Mesenchymal stem cell (in vitro differentiated cells and primary cell): ENCODE measurements around the gene STX5.
"Not testable (repeated sequence)": the region's sequence is repeated elsewhere in the genome, so short reads cannot be mapped to it uniquely, and the experiment has no call there.

Source experiments
- DNase-seq: peaks from one replicate; pipeline ENCODE4 v3.0.0-alpha.2; 2013
- H2AFZ ChIP-seq: one replicate; pipeline ENCODE4 v1.6.1; 2013; ENCODE audit warnings: low read depth, mild to moderate bottlenecking, control low read depth, inconsistent platforms, low read length, moderate library complexity
- H2AK5ac ChIP-seq: 2 replicates; pipeline ENCODE4 v1.6.1; 2013; ENCODE audit warnings: low read length, moderate library complexity, mild to moderate bottlenecking, inconsistent platforms; ENCODE audit not compliant: severe bottlenecking
- H2BK120ac ChIP-seq: one replicate; pipeline ENCODE4 v1.6.1; 2013; ENCODE audit warnings: low read depth, mild to moderate bottlenecking, inconsistent platforms, low read length, moderate library complexity
- H2BK12ac ChIP-seq, 2 experiments: one replicate each; pipeline ENCODE4 v1.6.1; 2013; ENCODE audit warnings: inconsistent platforms in 2 of 2, low read length in 2 of 2, mild to moderate bottlenecking in 2 of 2, moderate library complexity in 2 of 2, control low read depth in 1 of 2
- H2BK15ac ChIP-seq: one replicate; pipeline ENCODE4 v1.6.1; 2013; ENCODE audit warnings: mild to moderate bottlenecking, low read depth, inconsistent platforms; ENCODE audit not compliant: poor library complexity, severe bottlenecking
- H2BK5ac ChIP-seq: 2 replicates; pipeline ENCODE4 v1.6.1; 2013; ENCODE audit warnings: low read depth, mild to moderate bottlenecking, low read length, control low read depth, inconsistent platforms; ENCODE audit not compliant: poor library complexity, severe bottlenecking
- H3K14ac ChIP-seq, 2 experiments: one replicate each; pipeline ENCODE4 v1.6.1; 2013; ENCODE audit warnings: inconsistent platforms in 2 of 2, low read length in 2 of 2, control low read depth in 1 of 2, mild to moderate bottlenecking in 1 of 2, moderate library complexity in 1 of 2
- H3K18ac ChIP-seq, 2 experiments: one replicate each; pipeline ENCODE4 v1.6.1; 2013; ENCODE audit warnings: inconsistent platforms in 2 of 2, low read length in 2 of 2, control low read depth in 1 of 2, low read depth in 1 of 2, mild to moderate bottlenecking in 1 of 2
- H3K23ac ChIP-seq, 2 experiments: one replicate each; pipeline ENCODE4 v1.6.1; 2013; ENCODE audit warnings: inconsistent platforms in 2 of 2, low read length in 2 of 2, mild to moderate bottlenecking in 2 of 2, moderate library complexity in 2 of 2, control low read depth in 1 of 2
- H3K27ac ChIP-seq: 2 replicates; pipeline ENCODE4 v1.5.1; 2013; ENCODE audit warnings: mild to moderate bottlenecking, moderate library complexity, low read length, control low read depth, inconsistent platforms; ENCODE audit not compliant: poor library complexity, severe bottlenecking
- H3K27me3 ChIP-seq, 2 experiments: 2 replicates each; pipeline versions ENCODE4 v1.6.1 to v1.7.0; 2013; ENCODE audit warnings: low read length in 2 of 2, mild to moderate bottlenecking in 2 of 2, moderate library complexity in 2 of 2, control low read depth in 1 of 2, inconsistent platforms in 1 of 2; ENCODE audit not compliant: control insufficient read depth in 1 of 2, insufficient read depth in 1 of 2
- H3K36me3 ChIP-seq, 2 experiments: 2 replicates each; pipeline versions ENCODE4 v1.6.1 to v1.7.0; 2013; ENCODE audit warnings: low read length in 2 of 2, control low read depth in 1 of 2, inconsistent platforms in 1 of 2, low read depth in 1 of 2, mild to moderate bottlenecking in 1 of 2; ENCODE audit not compliant: insufficient read depth in 2 of 2, control insufficient read depth in 1 of 2
- H3K4ac ChIP-seq, 2 experiments: one replicate each; pipeline ENCODE4 v1.6.1; 2013; ENCODE audit warnings: inconsistent platforms in 2 of 2, low read length in 2 of 2, mild to moderate bottlenecking in 2 of 2, moderate library complexity in 2 of 2, control low read depth in 1 of 2, low read depth in 1 of 2
- H3K4me1 ChIP-seq: 2 replicates; pipeline ENCODE4 v1.6.1; 2013; ENCODE audit warnings: low read depth, low read length, control low read depth; ENCODE audit not compliant: control insufficient read depth, insufficient read depth
- H3K4me2 ChIP-seq: 2 replicates; pipeline ENCODE4 v1.6.1; 2013; ENCODE audit warnings: low read length, mild to moderate bottlenecking, inconsistent platforms; ENCODE audit not compliant: poor library complexity, severe bottlenecking
- H3K4me3 ChIP-seq, 2 experiments: 2 replicates each; pipeline versions ENCODE4 v1.5.1 to v1.7.0; 2013; ENCODE audit warnings: low read length in 2 of 2, mild to moderate bottlenecking in 2 of 2, control low read depth in 1 of 2, low read depth in 1 of 2; ENCODE audit not compliant: insufficient read depth in 1 of 2
- H3K79me1 ChIP-seq: replicated peaks from 2 replicates; pipeline ENCODE4 v1.6.1; 2013; ENCODE audit warnings: mild to moderate bottlenecking, control low read depth, low read length, inconsistent platforms; ENCODE audit not compliant: poor library complexity, severe bottlenecking
- H3K9ac ChIP-seq: 2 replicates; pipeline ENCODE4 v1.7.0; 2013; ENCODE audit warnings: mild to moderate bottlenecking, low read length, moderate library complexity
- H3K9me3 ChIP-seq: 2 replicates; pipeline ENCODE4 v1.7.0; 2013; ENCODE audit warnings: mild to moderate bottlenecking, low read length; ENCODE audit not compliant: control insufficient read depth
- H4K8ac ChIP-seq: one replicate; pipeline ENCODE4 v1.6.1; 2013; ENCODE audit warnings: inconsistent platforms, mild to moderate bottlenecking, low read length, moderate library complexity
- H4K91ac ChIP-seq: one replicate; pipeline ENCODE4 v1.6.1; 2013; ENCODE audit warnings: mild to moderate bottlenecking, low read length, inconsistent platforms
- WGBS: methylation state at CpG from one replicate; pipeline ENCODE4 v1.1.7; 2013; ENCODE audit warnings: mixed read lengths; 5-methylcytosine and 5-hydroxymethylcytosine counted together

STX5 gene

GRCh38 chr11:62843466-62843865 lies 11.6 kb upstream of the STX5 start:
- Histone ChIP-seq H2BK15ac (no peak overlapping the region), H3K4me2 (no peak overlapping the region), H4K91ac (no peak overlapping the region), H3K9me3 (no peaks in the 10 kb centered on the region), H2AK5ac (no peak overlapping the region), H3K4me3 (no peak overlapping the region), H2BK5ac (no peak overlapping the region), H2BK12ac (no peak overlapping the region), H3K4ac (no peak overlapping the region), H3K27ac (no peak overlapping the region), H3K9ac (no peak overlapping the region), H3K27me3 (no peaks in the 10 kb centered on the region), H3K79me1 (no peaks in the 10 kb centered on the region), H4K8ac (no peak overlapping the region), H3K23ac (no peak overlapping the region), H3K36me3 (no peaks in the 10 kb centered on the region), H3K14ac (no peak overlapping the region), H3K18ac (no peak overlapping the region), H3K4me1 (peaks cover 8% of the 10 kb centered on the region), H2AFZ (no peak overlapping the region), H2BK120ac (no peak overlapping the region)
- DNase-seq = no peak
- WGBS = 95% methylated on average over 3 of the region's 3 CpGs

- not testable (repeated sequence) for H3K23ac ChIP-seq, H2AK5ac ChIP-seq, H3K9me3 ChIP-seq, H3K4ac ChIP-seq, H3K36me3 ChIP-seq, H3K27ac ChIP-seq, H2BK120ac ChIP-seq, H2AFZ ChIP-seq, H2BK5ac ChIP-seq, H2BK12ac ChIP-seq, H3K79me1 ChIP-seq, H2BK15ac ChIP-seq, DNase-seq, H3K4me2 ChIP-seq, H3K14ac ChIP-seq, H4K91ac ChIP-seq, H3K27me3 ChIP-seq, H3K18ac ChIP-seq
- H3K4me1 ChIP-seq = peaks cover 13% of the 10 kb centered on the region
- 90% methylated on average over 7 of the region's 9 CpGs for WGBS
- peak overlapping the region; percentile 96 for H3K9ac ChIP-seq
- H3K4me3 ChIP-seq = peak overlapping the region in 1 of 2 experiments; percentile 74
- H4K8ac ChIP-seq = peak overlapping the region; percentile 71
Measured at GRCh38 chr11:62842891-62843290, 11.0 kb upstream of the STX5 start.

- Histone ChIP-seq H3K27me3 (no peaks in the 10 kb centered on the region), H2BK120ac (peak overlapping the region; percentile 96), H3K18ac (peak overlapping the region; percentile 62 to 87), H3K4me3 (peak overlapping the region; percentile 37 to 74), H2BK5ac (peak overlapping the region; percentile 60), H3K79me1 (peaks cover 8% of the 10 kb centered on the region), H4K8ac (peak overlapping the region; percentile 62), H3K4me1 (peaks cover 13% of the 10 kb centered on the region), H2BK12ac (peak overlapping the region; percentile 17 to 79), H3K23ac (no peak overlapping the region), H2BK15ac (peak overlapping the region; percentile 64), H3K4ac (peak overlapping the region; percentile 45 to 75), H3K9ac (peak overlapping the region; percentile 96), H3K9me3 (no peaks in the 10 kb centered on the region), H3K36me3 (peaks cover 0 to 4% of the 10 kb centered on the region in 2 experiments), H4K91ac (peak overlapping the region; percentile 94), H3K27ac (peak overlapping the region; percentile 83), H2AFZ (peak overlapping the region; percentile 46), H3K14ac (peak overlapping the region in 1 of 2 experiments; percentile 78), H2AK5ac (peak overlapping the region; percentile 43), H3K4me2 (peak overlapping the region; percentile 78)
- 5% methylated on average over 30 of the region's 30 CpGs for WGBS
- no peak for DNase-seq
Measured at GRCh38 chr11:62842171-62842741, 10.4 kb upstream of the STX5 start.

GRCh38 chr11:62841361-62842170 lies 9.7 kb upstream of the STX5 start:
- Histone ChIP-seq H2AK5ac (no peak overlapping the region), H3K23ac (no peak overlapping the region), H3K4me1 (peaks cover 13% of the 10 kb centered on the region), H4K91ac (peak overlapping the region; percentile 94), H3K36me3 (peaks cover 4 to 8% of the 10 kb centered on the region in 2 experiments), H2BK12ac (peak overlapping the region in 1 of 2 experiments; percentile 79), H2AFZ (no peak overlapping the region), H2BK15ac (peak overlapping the region; percentile 64), H2BK5ac (peak overlapping the region; percentile 60), H2BK120ac (peak overlapping the region; percentile 96), H3K14ac (no peak overlapping the region), H3K27me3 (no peaks in the 10 kb centered on the region), H4K8ac (peak overlapping the region; percentile 62), H3K4me3 (peak overlapping the region; percentile 37 to 98), H3K9me3 (no peaks in the 10 kb centered on the region), H3K4ac (peak overlapping the region; percentile 45 to 75), H3K79me1 (peaks cover 8% of the 10 kb centered on the region), H3K18ac (peak overlapping the region; percentile 62 to 87), H3K9ac (peak overlapping the region; percentile 96), H3K4me2 (peak overlapping the region; percentile 78), H3K27ac (peak overlapping the region; percentile 83)
- under 1% methylated on average over 31 of the region's 33 CpGs for WGBS
- peak; percentile 100 for DNase-seq
